CD14-positive monocyte (primary cell): ENCODE data around the gene CD200R1. TPM values are rescaled to one million over a fixed set of nuclear protein-coding genes. Genes with fewer than 3 reads are reported as not detected.

Source experiments
- DNase-seq, 3 donors: peaks; one replicate each; pipeline ENCODE4 v3.0.0-alpha.2; 2011 to 2022
- H2AFZ ChIP-seq: 2 replicates; pipeline ENCODE4 v1.6.0; 2012; ENCODE audit warnings: mild to moderate bottlenecking, low read depth, low read length, inconsistent platforms; ENCODE audit not compliant: insufficient read depth, poor library complexity, severe bottlenecking
- H3K27ac ChIP-seq, 2 donors: 1 replicate in 1 of 2; 2 replicates in 1 of 2; pipeline ENCODE4 v1.5.1; 2012 to 2013; ENCODE audit warnings: low read length in 2 of 2, control low read depth in 1 of 2, inconsistent platforms in 1 of 2, low read depth in 1 of 2, mild to moderate bottlenecking in 1 of 2
- H3K27me3 ChIP-seq, 2 donors: one replicate each; pipeline versions ENCODE4 v1.6.0 to v1.6.1; 2011 to 2013; ENCODE audit warnings: low read length in 2 of 2; ENCODE audit not compliant: control insufficient read depth in 2 of 2, insufficient read depth in 2 of 2
- H3K36me3 ChIP-seq, 2 donors: replicated peaks in 1 of 2; 1 replicate in 1 of 2; 2 replicates in 1 of 2; pipeline versions ENCODE4 v1.5.1 to v1.6.1; 2012 to 2013; ENCODE audit warnings: low read length in 2 of 2, control low read depth in 1 of 2, inconsistent platforms in 1 of 2, mild to moderate bottlenecking in 1 of 2; ENCODE audit not compliant: insufficient read depth in 2 of 2, control insufficient read depth in 1 of 2
- H3K4me1 ChIP-seq, 2 donors: 1 replicate in 1 of 2; 2 replicates in 1 of 2; pipeline versions ENCODE4 v1.5.1 to v1.6.1; 2012 to 2013; ENCODE audit warnings: low read length in 2 of 2, control low read depth in 1 of 2, inconsistent platforms in 1 of 2, mild to moderate bottlenecking in 1 of 2, moderate library complexity in 1 of 2; ENCODE audit not compliant: insufficient read depth in 2 of 2, control insufficient read depth in 1 of 2
- H3K4me2 ChIP-seq: replicated peaks from 2 replicates; pipeline ENCODE3; 2012; ENCODE audit warnings: low read length, moderate library complexity, mild to moderate bottlenecking; ENCODE audit not compliant: poor library complexity, severe bottlenecking; ENCODE audit errors: extremely low read depth
- H3K4me3 ChIP-seq, 3 experiments: fragments of 200-600 bp in 1 of 3; sonication (generic) in 1 of 3; replicated peaks in 1 of 3; 1 replicate in 2 of 3; 2 replicates in 1 of 3; pipeline ENCODE4 v1.5.1; 2011 to 2013; ENCODE audit warnings: low read length in 3 of 3, mild to moderate bottlenecking in 3 of 3, control low read depth in 2 of 3, low read depth in 2 of 3, inconsistent platforms in 1 of 3, moderate library complexity in 1 of 3
- H3K79me2 ChIP-seq: 2 replicates; pipeline ENCODE4 v1.6.0; 2012; ENCODE audit warnings: mild to moderate bottlenecking, control low read depth, inconsistent platforms, low read length, moderate library complexity; ENCODE audit not compliant: insufficient read depth
- H3K9ac ChIP-seq: 2 replicates; pipeline ENCODE4 v1.6.0; 2017; ENCODE audit warnings: low read length, mild to moderate bottlenecking; ENCODE audit not compliant: insufficient read depth, poor library complexity, severe bottlenecking
- H3K9me3 ChIP-seq, 2 donors: replicated peaks in 1 of 2; 1 replicate in 1 of 2; 2 replicates in 1 of 2; pipeline versions ENCODE4 v1.5.1 to v1.6.1; 2012 to 2013; ENCODE audit warnings: low read length in 2 of 2, control low read depth in 1 of 2; ENCODE audit not compliant: control insufficient read depth in 1 of 2, insufficient read depth in 1 of 2
- H4K20me1 ChIP-seq: 2 replicates; pipeline ENCODE4 v1.6.0; 2012; ENCODE audit warnings: mild to moderate bottlenecking, low read length, control low read depth, moderate library complexity; ENCODE audit not compliant: insufficient read depth
- H3K27ac Mint-ChIP-seq, 7 donors: one replicate each; pipeline ENCODE4 v1.8.0; 2020; ENCODE audit warnings: mild to moderate bottlenecking in 7 of 7, mixed read lengths in 7 of 7, moderate library complexity in 6 of 7, inconsistent platforms in 2 of 7
- H3K27me3 Mint-ChIP-seq, 3 donors: one replicate each; pipeline ENCODE4 v1.8.0; 2021 to 2022; ENCODE audit warnings: low read depth in 3 of 3, mild to moderate bottlenecking in 3 of 3, mixed read lengths in 3 of 3, moderate library complexity in 3 of 3, inconsistent platforms in 1 of 3
- H3K36me3 Mint-ChIP-seq, 2 donors: one replicate each; pipeline ENCODE4 v1.8.0; 2020; ENCODE audit warnings: mixed read lengths in 2 of 2, inconsistent platforms in 1 of 2, mild to moderate bottlenecking in 1 of 2
- H3K4me1 Mint-ChIP-seq: one replicate; pipeline ENCODE4 v1.8.0; 2020; ENCODE audit warnings: mild to moderate bottlenecking, mixed read lengths
- H3K4me3 Mint-ChIP-seq, 2 donors: one replicate each; pipeline ENCODE4 v1.8.0; 2020; ENCODE audit warnings: mild to moderate bottlenecking in 2 of 2, mixed read lengths in 2 of 2, moderate library complexity in 1 of 2
- H3K9me3 Mint-ChIP-seq, 7 donors: one replicate each; pipeline ENCODE4 v1.8.0; 2020 to 2022; ENCODE audit warnings: mixed read lengths in 7 of 7, mild to moderate bottlenecking in 6 of 7, moderate library complexity in 6 of 7, inconsistent platforms in 2 of 7
- WGBS: methylation state at CpG from one replicate; pipeline ENCODE4 v1.1.5; 2013; ENCODE audit warnings: missing lambda C conversion rate; ENCODE audit not compliant: insufficient coverage; 5-methylcytosine and 5-hydroxymethylcytosine counted together
- intact Hi-C, 2 donors: fragments of 100-400 bp; cut with micrococcal nuclease; formaldehyde crosslinking; loops; one replicate each; pipeline versions ENCODE4 v1.15.0 to v1.15.1; 2023
- polyA plus RNA-seq, 3 donors: library from polyadenylated mRNA; depleted of rRNA in 1 of 3; unstranded in 2 of 3; stranded (reverse) in 1 of 3; fragments of 300-500 nt in 2 of 3; fragments of >200 nt in 1 of 3; fragmentation: Illumina TruSeq in 2 of 3; gene quantifications; 1 replicate in 2 of 3; 2 replicates in 1 of 3; pipeline ENCODE4 v1.2.3, GENCODE V29; 2012 to 2021
- TF ChIP-seq, protein P1 (sequence below): fragments of 200-600 bp; IDR thresholded peaks from one replicate; pipeline ENCODE4 v1.8.0; 2022; ENCODE audit warnings: antibody characterized with exemption, mild to moderate bottlenecking

Gene CD200R1
- polyA plus RNA-seq, 3 donors, result 1.5 to 9.0 (median 1.6) TPM

DNA sequence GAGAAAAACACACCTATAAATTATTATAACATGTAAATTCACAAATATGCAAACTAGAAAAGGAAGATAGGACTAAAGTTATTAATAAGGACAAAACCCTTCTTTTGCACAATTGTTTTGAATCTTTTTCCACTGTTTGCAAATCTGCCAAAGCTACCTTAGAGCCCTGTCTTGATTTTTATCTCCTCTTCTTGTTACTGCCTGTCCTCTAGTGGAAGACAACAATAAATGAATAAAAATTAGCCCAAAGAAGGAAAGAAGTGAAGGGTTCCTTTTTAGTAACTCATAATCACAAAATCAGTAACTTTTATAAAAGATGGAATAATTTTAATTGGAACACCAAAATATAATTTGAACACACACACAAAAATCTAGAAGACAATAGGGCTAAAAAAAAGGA, 2.7 kb downstream of the CD200R1 start:
- TF ChIP-seq, protein P1, sequence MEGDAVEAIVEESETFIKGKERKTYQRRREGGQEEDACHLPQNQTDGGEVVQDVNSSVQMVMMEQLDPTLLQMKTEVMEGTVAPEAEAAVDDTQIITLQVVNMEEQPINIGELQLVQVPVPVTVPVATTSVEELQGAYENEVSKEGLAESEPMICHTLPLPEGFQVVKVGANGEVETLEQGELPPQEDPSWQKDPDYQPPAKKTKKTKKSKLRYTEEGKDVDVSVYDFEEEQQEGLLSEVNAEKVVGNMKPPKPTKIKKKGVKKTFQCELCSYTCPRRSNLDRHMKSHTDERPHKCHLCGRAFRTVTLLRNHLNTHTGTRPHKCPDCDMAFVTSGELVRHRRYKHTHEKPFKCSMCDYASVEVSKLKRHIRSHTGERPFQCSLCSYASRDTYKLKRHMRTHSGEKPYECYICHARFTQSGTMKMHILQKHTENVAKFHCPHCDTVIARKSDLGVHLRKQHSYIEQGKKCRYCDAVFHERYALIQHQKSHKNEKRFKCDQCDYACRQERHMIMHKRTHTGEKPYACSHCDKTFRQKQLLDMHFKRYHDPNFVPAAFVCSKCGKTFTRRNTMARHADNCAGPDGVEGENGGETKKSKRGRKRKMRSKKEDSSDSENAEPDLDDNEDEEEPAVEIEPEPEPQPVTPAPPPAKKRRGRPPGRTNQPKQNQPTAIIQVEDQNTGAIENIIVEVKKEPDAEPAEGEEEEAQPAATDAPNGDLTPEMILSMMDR, result no peak
- H2AFZ ChIP-seq, result no peak overlapping the region
- Mint-ChIP-seq H3K4me1 (peaks cover 80% of the 10 kb centered on the region), H3K36me3 (no peaks in the 10 kb centered on the region), H3K27me3 (peaks cover 0 to 2% (median 2%) of the 10 kb centered on the region in 3 donors), H3K9me3 (no peaks in the 10 kb centered on the region), H3K27ac (no peak overlapping the region), H3K4me3 (no peak overlapping the region)
- no peaks in the 10 kb centered on the region for H4K20me1 ChIP-seq
- no peaks in the 10 kb centered on the region for H3K79me2 ChIP-seq
- no peak overlapping the region for H3K27ac ChIP-seq
- H3K9ac ChIP-seq, result no peak overlapping the region
- intact Hi-C loops, result no loop called here
- H3K9me3 ChIP-seq, result no peaks in the 10 kb centered on the region
- peaks cover 57 to 73% of the 10 kb centered on the region in 2 donors for H3K4me1 ChIP-seq
- no peak overlapping the region for H3K4me2 ChIP-seq
- H3K4me3 ChIP-seq, result no peak overlapping the region
- H3K27me3 ChIP-seq, result no peaks in the 10 kb centered on the region
- no peak for DNase-seq
- H3K36me3 ChIP-seq, result no peaks in the 10 kb centered on the region

DNA sequence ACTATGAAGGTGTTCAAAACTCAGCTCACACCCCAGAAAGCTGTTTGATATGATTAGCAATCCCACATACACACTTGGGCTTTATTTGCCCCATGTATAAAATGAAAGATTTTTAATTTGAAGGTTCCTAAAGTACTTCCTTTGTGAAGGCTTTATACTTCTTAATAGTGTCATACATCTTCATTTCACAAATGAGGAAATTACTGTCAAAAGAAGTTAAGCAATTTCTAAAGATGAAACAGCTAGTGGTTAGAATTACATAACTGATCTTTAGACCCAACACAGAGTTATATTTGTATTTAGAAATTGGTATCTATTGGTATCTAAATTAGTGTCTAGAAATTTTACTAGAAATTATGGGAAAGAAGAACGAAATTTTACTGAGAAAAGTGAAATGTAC, 7.1 kb downstream of the CD200R1 start:
- Mint-ChIP-seq H3K4me3 (peak overlapping the region in 1 of 2 donors; percentile 48), H3K27ac (peak overlapping the region; percentile 83 to 96 (median 93)), H3K27me3 (peaks cover 0 to 3% (median 0%) of the 10 kb centered on the region in 3 donors), H3K36me3 (peaks cover 7 to 21% of the 10 kb centered on the region in 2 donors), H3K9me3 (peaks cover 6 to 20% (median 14%) of the 10 kb centered on the region in 7 donors), H3K4me1 (peaks cover 60% of the 10 kb centered on the region)
- no peaks in the 10 kb centered on the region for H4K20me1 ChIP-seq
- peaks cover 41 to 56% of the 10 kb centered on the region in 2 donors for H3K4me1 ChIP-seq
- peaks cover 6 to 12% of the 10 kb centered on the region in 2 donors for H3K9me3 ChIP-seq
- no peaks in the 10 kb centered on the region for H3K36me3 ChIP-seq
- intact Hi-C loops, result loop anchor here (5.0 to 10.0 kb wide), 2 partner anchors 93 to 156 kb away; no protein-coding TSS in a partner anchor
- H3K79me2 ChIP-seq, result no peaks in the 10 kb centered on the region
- no peak overlapping the region for H3K9ac ChIP-seq
- peak overlapping the region in 1 of 2 donors; percentile 83 for H3K27ac ChIP-seq
- H2AFZ ChIP-seq, result no peak overlapping the region
- no CpG with 5 or more reads among the region's 1 CpG for WGBS
- no peaks in the 10 kb centered on the region for H3K27me3 ChIP-seq
- TF ChIP-seq, protein P1, result no peak
- peak overlapping the region; percentile 58 for H3K4me2 ChIP-seq
- H3K4me3 ChIP-seq, result peak overlapping the region in 1 of 3 experiments; percentile 47
- DNase-seq, result peak; percentile 48 to 90 (median 78)
